GM23338 (cell line): ENCODE results near the gene UTS2. TPM values are rescaled to one million over a fixed set of nuclear protein-coding genes. Genes with fewer than 3 reads are reported as not detected.

Experiments used
- ATAC-seq: fragments of 200-7000 bp; cut with Tn5 transposase; 3 replicates; pipeline ENCODE4 v1.9.1; 2020
- DNase-seq: peaks from one replicate; pipeline ENCODE4 v3.0.0-alpha.2; 2015; ENCODE audit warnings: low spot score
- H2AFZ ChIP-seq: fragments of 200-600 bp; sonication (generic); 2 replicates; pipeline ENCODE4 v1.8.0; 2016; ENCODE audit warnings: antibody characterized with exemption, mild to moderate bottlenecking, moderate library complexity
- H3F3A ChIP-seq: fragments of 200-600 bp; sonication (generic); replicated peaks from 2 replicates; pipeline ENCODE4 v1.8.0; 2017; ENCODE audit warnings: antibody characterized with exemption, mixed run types, low read depth
- H3K27ac ChIP-seq: fragments of 200-600 bp; sonication (generic); 2 replicates; pipeline ENCODE4 v1.6.1; 2016; ENCODE audit warnings: low read depth
- H3K27me3 ChIP-seq: fragments of 200-600 bp; sonication (generic); 2 replicates; pipeline ENCODE4 v1.8.0; 2016; ENCODE audit warnings: mild to moderate bottlenecking, mixed run types, moderate library complexity; ENCODE audit not compliant: insufficient read depth
- H3K36me3 ChIP-seq: fragments of 200-600 bp; sonication (generic); 2 replicates; pipeline ENCODE4 v1.8.0; 2016; ENCODE audit warnings: mild to moderate bottlenecking; ENCODE audit not compliant: insufficient read depth
- H3K4me1 ChIP-seq: fragments of 200-600 bp; sonication (generic); 2 replicates; pipeline ENCODE4 v1.8.0; 2016; ENCODE audit warnings: mild to moderate bottlenecking, moderate library complexity; ENCODE audit not compliant: insufficient read depth
- H3K4me2 ChIP-seq: fragments of 200-600 bp; sonication (generic); 2 replicates; pipeline ENCODE4 v1.7.1; 2017; ENCODE audit warnings: mixed run types
- H3K4me3 ChIP-seq: fragments of 200-600 bp; sonication (generic); 2 replicates; pipeline ENCODE4 v1.6.1; 2016; ENCODE audit warnings: mixed run types
- H3K79me2 ChIP-seq: fragments of 200-600 bp; sonication (generic); replicated peaks from 2 replicates; pipeline ENCODE4 v1.8.0; 2017; ENCODE audit warnings: mild to moderate bottlenecking; ENCODE audit not compliant: insufficient read depth
- H3K9me2 ChIP-seq: fragments of 200-600 bp; sonication (generic); 2 replicates; pipeline ENCODE4 v1.8.0; 2017; ENCODE audit not compliant: insufficient read depth
- H4K20me1 ChIP-seq: fragments of 200-600 bp; sonication (generic); replicated peaks from 2 replicates; pipeline ENCODE4 v1.8.0; 2017; ENCODE audit warnings: mild to moderate bottlenecking; ENCODE audit not compliant: insufficient read depth
- H3K27ac Mint-ChIP-seq: 2 replicates; pipeline ENCODE4 v1.8.0; 2020; ENCODE audit warnings: inconsistent platforms, mild to moderate bottlenecking, moderate library complexity, mixed read lengths
- H3K27me3 Mint-ChIP-seq: 3 replicates; pipeline ENCODE4 v1.8.0; 2022; ENCODE audit warnings: low read depth, mild to moderate bottlenecking, moderate library complexity, mixed read lengths, inconsistent platforms; ENCODE audit not compliant: insufficient read depth, poor library complexity
- H3K36me3 Mint-ChIP-seq: 3 replicates; pipeline ENCODE4 v1.8.0; 2021; ENCODE audit warnings: low read depth, mild to moderate bottlenecking, inconsistent platforms, moderate library complexity, mixed read lengths
- H3K4me1 Mint-ChIP-seq: 3 replicates; pipeline ENCODE4 v1.8.0; 2020; ENCODE audit warnings: mild to moderate bottlenecking, inconsistent platforms, mixed read lengths
- H3K4me3 Mint-ChIP-seq: 3 replicates; pipeline ENCODE4 v1.8.0; 2021; ENCODE audit warnings: moderate library complexity, mild to moderate bottlenecking, inconsistent platforms, mixed read lengths
- H3K9me3 Mint-ChIP-seq: 3 replicates; pipeline ENCODE4 v1.8.0; 2020; ENCODE audit warnings: moderate library complexity, mild to moderate bottlenecking, inconsistent platforms, mixed read lengths
- CREB1 ChIP-seq: fragments of 250-450 bp; sonication (Bioruptor Pico); IDR thresholded peaks from 2 replicates; pipeline ENCODE4 v1.5.0; 2020; ENCODE audit warnings: low read depth, mild to moderate bottlenecking, moderate library complexity
- ETS1 ChIP-seq: IDR thresholded peaks from 2 replicates; pipeline ENCODE4 v1.6.1; 2016; ENCODE audit warnings: antibody characterized with exemption
- EZH2 ChIP-seq: fragments of 200-600 bp; sonication (generic); IDR thresholded peaks from one replicate; pipeline ENCODE4 v1.8.0; 2017; ENCODE audit warnings: antibody characterized with exemption, mild to moderate bottlenecking, low read depth; ENCODE audit not compliant: unreplicated experiment
- EZH2phosphoT487 ChIP-seq: fragments of 200-600 bp; sonication (generic); IDR thresholded peaks from one replicate; pipeline ENCODE4 v1.8.1; 2018; ENCODE audit warnings: antibody characterized with exemption; ENCODE audit not compliant: unreplicated experiment
- JUNB ChIP-seq: IDR thresholded peaks from one replicate; pipeline ENCODE4 v1.6.1; 2016; ENCODE audit warnings: antibody characterized with exemption; ENCODE audit not compliant: unreplicated experiment
- NANOG ChIP-seq: IDR thresholded peaks from 2 replicates; pipeline ENCODE4 v1.6.1; 2016; ENCODE audit warnings: antibody characterized with exemption, borderline replicate concordance
- REST ChIP-seq: IDR thresholded peaks from one replicate; pipeline ENCODE4 v1.6.1; 2018; ENCODE audit warnings: antibody characterized with exemption; ENCODE audit not compliant: unreplicated experiment
- STAT1 ChIP-seq: IDR thresholded peaks from one replicate; pipeline ENCODE4 v1.6.1; 2016; ENCODE audit warnings: antibody characterized with exemption; ENCODE audit not compliant: unreplicated experiment
- ZNF114 ChIP-seq: fragments of 250-450 bp; sonication (Bioruptor Pico); IDR thresholded peaks from 2 replicates; pipeline ENCODE4 v1.5.0; 2020; ENCODE audit warnings: mild to moderate bottlenecking, moderate library complexity
- ZNF331 ChIP-seq: fragments of 250-450 bp; sonication (Bioruptor Pico); IDR thresholded peaks from 2 replicates; pipeline ENCODE4 v1.5.0; 2020; ENCODE audit warnings: low read depth, mild to moderate bottlenecking, moderate library complexity
- ZNF462 ChIP-seq: fragments of 250-450 bp; sonication (Bioruptor Pico); IDR thresholded peaks from 2 replicates; pipeline ENCODE4 v1.5.0; 2020; ENCODE audit warnings: mild to moderate bottlenecking, moderate library complexity
- polyA plus RNA-seq: library from polyadenylated mRNA; unstranded; fragments of >200 nt; fragmentation: Nextera tagmentation; extraction: Ambion mirVana; gene quantifications from 2 replicates; pipeline ENCODE4 v1.2.1, GENCODE V29; 2016
- total RNA-seq: library from RNA; depleted of rRNA; stranded (reverse); fragments of >200 nt; shearing (Covaris generic); gene quantifications from 2 replicates; pipeline ENCODE4 v1.2.3, GENCODE V29; 2014

Gene UTS2
- total and polyA plus RNA-seq, 2 experiments from 2014 or later: not detected

GRCh38 chr1:7869136-7869920 lies 16.5 kb upstream of the UTS2 start (continued):
- TF ChIP-seq ETS1: no peak
- TF ChIP-seq ZNF114 (CRISPR knock-in tag): no peak
- no peak for TF ChIP-seq ZNF331 (CRISPR knock-in tag)
- no peak for TF ChIP-seq CREB1 (CRISPR knock-in tag)
- no peak for TF ChIP-seq REST
- no peak for TF ChIP-seq EZH2phosphoT487
- TF ChIP-seq NANOG: no peak

GRCh38 chr1:7868070-7868780 lies 15.4 kb upstream of the UTS2 start:
- Mint-ChIP-seq H3K9me3 (no peaks in the 10 kb centered on the region; the same call in 2 of the 3 replicates), H3K36me3 (no peaks in the 10 kb centered on the region), H3K27ac (no peak overlapping the region), H3K4me1 (no peaks in the 10 kb centered on the region), H3K4me3 (no peak overlapping the region), H3K27me3 (no peaks in the 10 kb centered on the region)
- Histone ChIP-seq H4K20me1 (no peaks in the 10 kb centered on the region), H3K79me2 (no peaks in the 10 kb centered on the region), H3K4me3 (no peak overlapping the region), H2AFZ (no peak overlapping the region), H3K4me1 (no peaks in the 10 kb centered on the region), H3K27ac (no peak overlapping the region), H3K27me3 (no peaks in the 10 kb centered on the region), H3K9me2 (peaks cover 2% of the 10 kb centered on the region; the same call in 1 of the 2 replicates), H3K4me2 (no peak overlapping the region), H3F3A (no peaks in the 10 kb centered on the region), H3K36me3 (no peaks in the 10 kb centered on the region)
- DNase-seq (no peak), ATAC-seq (no peak)
- TF ChIP-seq EZH2 (no peak), ZNF462 (CRISPR knock-in tag) (no peak), ZNF114 (CRISPR knock-in tag) (no peak), CREB1 (CRISPR knock-in tag) (no peak), STAT1 (no peak), ZNF331 (CRISPR knock-in tag) (no peak), JUNB (no peak), EZH2phosphoT487 (no peak), ETS1 (no peak)
